ENCODE measurements around the gene ZNF613. TPM values are rescaled to one million over a fixed set of nuclear protein-coding genes. Genes with fewer than 3 reads are reported as not detected.

Gene ZNF613
- polyA plus RNA-seq, 4 donors = 2.2 to 6.0 (median 4.3) TPM

Other genes starting within 250 kb of the ZNF613 start
- gene SPACA6, start 234.1 kb upstream of the ZNF613 start, polyA plus RNA-seq = 1 to 10 TPM in 2 of 4 donors, not detected in 2; 4.1 to 6.6 TPM
- 1 to 10 TPM in 1 of 4 donors, not detected in 3; 1.1 TPM for gene HAS1, start 203.5 kb upstream of the ZNF613 start, polyA plus RNA-seq
- gene FPR1, start 175.6 kb upstream of the ZNF613 start, polyA plus RNA-seq = 1 to 10 TPM in 3 of 4 donors, under 1 TPM in 1; 0.40 to 8.1 (median 1.9) TPM
- 1 to 10 TPM in 2 of 4 donors, under 1 TPM in 1, not detected in 1; 0.04 to 2.6 (median 1.8) TPM for gene FPR2, start 166.3 kb upstream of the ZNF613 start, polyA plus RNA-seq
- 1 to 10 TPM in 3 of 4 donors, under 1 TPM in 1; 0.89 to 5.1 (median 3.8) TPM for gene FPR3, start 132.3 kb upstream of the ZNF613 start, polyA plus RNA-seq
- gene ZNF577, start 39.5 kb upstream of the ZNF613 start, polyA plus RNA-seq = 10 to 100 TPM in 1 of 4 donors, 1 to 10 TPM in 3; 4.7 to 29.4 (median 8.0) TPM
- gene ZNF649, start 22.5 kb upstream of the ZNF613 start, polyA plus RNA-seq = 10 to 100 TPM in 1 of 4 donors, 1 to 10 TPM in 3; 2.5 to 14.4 (median 4.5) TPM
- gene ZNF350, start 59.4 kb downstream of the ZNF613 start, polyA plus RNA-seq = 10 to 100 TPM in 3 of 4 donors, 1 to 10 TPM in 1; 5.1 to 14.0 (median 11.4) TPM
- gene ZNF615, start 80.7 kb downstream of the ZNF613 start, polyA plus RNA-seq = 1 to 10 TPM; 1.9 to 8.6 (median 2.8) TPM
- gene ZNF614, start 100.9 kb downstream of the ZNF613 start, polyA plus RNA-seq = 1 to 10 TPM; 2.4 to 8.2 (median 2.7) TPM
- 10 to 100 TPM in 1 of 4 donors, 1 to 10 TPM in 3; 3.8 to 13.9 (median 6.4) TPM for gene ZNF432, start 121.4 kb downstream of the ZNF613 start, polyA plus RNA-seq
- 10 to 100 TPM in 1 of 4 donors, 1 to 10 TPM in 3; 4.1 to 24.7 (median 8.7) TPM for gene ZNF841, start 168.3 kb downstream of the ZNF613 start, polyA plus RNA-seq
- 10 to 100 TPM in 1 of 4 donors, 1 to 10 TPM in 3; 1.1 to 11.6 (median 2.2) TPM for gene ZNF616, start 212.5 kb downstream of the ZNF613 start, polyA plus RNA-seq
- 10 to 100 TPM in 1 of 4 donors, 1 to 10 TPM in 3; 1.8 to 12.3 (median 3.4) TPM for gene ZNF836, start 244.1 kb downstream of the ZNF613 start, polyA plus RNA-seq